CD14-positive monocyte (primary cell): ENCODE measurements around the gene TSPAN18. TPM values are rescaled to one million over a fixed set of nuclear protein-coding genes. Genes with fewer than 3 reads are reported as not detected.

Experiments
- DNase-seq, 3 donors: peaks; one replicate each; pipeline ENCODE4 v3.0.0-alpha.2; 2011 to 2022
- H2AFZ ChIP-seq: 2 replicates; pipeline ENCODE4 v1.6.0; 2012; ENCODE audit warnings: mild to moderate bottlenecking, low read depth, low read length, inconsistent platforms; ENCODE audit not compliant: insufficient read depth, poor library complexity, severe bottlenecking
- H3K27ac ChIP-seq, 2 donors: 1 replicate in 1 of 2; 2 replicates in 1 of 2; pipeline ENCODE4 v1.5.1; 2012 to 2013; ENCODE audit warnings: low read length in 2 of 2, control low read depth in 1 of 2, inconsistent platforms in 1 of 2, low read depth in 1 of 2, mild to moderate bottlenecking in 1 of 2
- H3K27me3 ChIP-seq, 2 donors: one replicate each; pipeline versions ENCODE4 v1.6.0 to v1.6.1; 2011 to 2013; ENCODE audit warnings: low read length in 2 of 2; ENCODE audit not compliant: control insufficient read depth in 2 of 2, insufficient read depth in 2 of 2
- H3K36me3 ChIP-seq, 2 donors: replicated peaks in 1 of 2; 1 replicate in 1 of 2; 2 replicates in 1 of 2; pipeline versions ENCODE4 v1.5.1 to v1.6.1; 2012 to 2013; ENCODE audit warnings: low read length in 2 of 2, control low read depth in 1 of 2, inconsistent platforms in 1 of 2, mild to moderate bottlenecking in 1 of 2; ENCODE audit not compliant: insufficient read depth in 2 of 2, control insufficient read depth in 1 of 2
- H3K4me1 ChIP-seq, 2 donors: 1 replicate in 1 of 2; 2 replicates in 1 of 2; pipeline versions ENCODE4 v1.5.1 to v1.6.1; 2012 to 2013; ENCODE audit warnings: low read length in 2 of 2, control low read depth in 1 of 2, inconsistent platforms in 1 of 2, mild to moderate bottlenecking in 1 of 2, moderate library complexity in 1 of 2; ENCODE audit not compliant: insufficient read depth in 2 of 2, control insufficient read depth in 1 of 2
- H3K4me2 ChIP-seq: replicated peaks from 2 replicates; pipeline ENCODE3; 2012; ENCODE audit warnings: low read length, moderate library complexity, mild to moderate bottlenecking; ENCODE audit not compliant: poor library complexity, severe bottlenecking; ENCODE audit errors: extremely low read depth
- H3K4me3 ChIP-seq, 3 experiments: fragments of 200-600 bp in 1 of 3; sonication (generic) in 1 of 3; replicated peaks in 1 of 3; 1 replicate in 2 of 3; 2 replicates in 1 of 3; pipeline ENCODE4 v1.5.1; 2011 to 2013; ENCODE audit warnings: low read length in 3 of 3, mild to moderate bottlenecking in 3 of 3, control low read depth in 2 of 3, low read depth in 2 of 3, inconsistent platforms in 1 of 3, moderate library complexity in 1 of 3
- H3K79me2 ChIP-seq: 2 replicates; pipeline ENCODE4 v1.6.0; 2012; ENCODE audit warnings: mild to moderate bottlenecking, control low read depth, inconsistent platforms, low read length, moderate library complexity; ENCODE audit not compliant: insufficient read depth
- H3K9ac ChIP-seq: 2 replicates; pipeline ENCODE4 v1.6.0; 2017; ENCODE audit warnings: low read length, mild to moderate bottlenecking; ENCODE audit not compliant: insufficient read depth, poor library complexity, severe bottlenecking
- H3K9me3 ChIP-seq, 2 donors: replicated peaks in 1 of 2; 1 replicate in 1 of 2; 2 replicates in 1 of 2; pipeline versions ENCODE4 v1.5.1 to v1.6.1; 2012 to 2013; ENCODE audit warnings: low read length in 2 of 2, control low read depth in 1 of 2; ENCODE audit not compliant: control insufficient read depth in 1 of 2, insufficient read depth in 1 of 2
- H4K20me1 ChIP-seq: 2 replicates; pipeline ENCODE4 v1.6.0; 2012; ENCODE audit warnings: mild to moderate bottlenecking, low read length, control low read depth, moderate library complexity; ENCODE audit not compliant: insufficient read depth
- H3K27ac Mint-ChIP-seq, 7 donors: one replicate each; pipeline ENCODE4 v1.8.0; 2020; ENCODE audit warnings: mild to moderate bottlenecking in 7 of 7, mixed read lengths in 7 of 7, moderate library complexity in 6 of 7, inconsistent platforms in 2 of 7
- H3K27me3 Mint-ChIP-seq, 3 donors: one replicate each; pipeline ENCODE4 v1.8.0; 2021 to 2022; ENCODE audit warnings: low read depth in 3 of 3, mild to moderate bottlenecking in 3 of 3, mixed read lengths in 3 of 3, moderate library complexity in 3 of 3, inconsistent platforms in 1 of 3
- H3K36me3 Mint-ChIP-seq, 2 donors: one replicate each; pipeline ENCODE4 v1.8.0; 2020; ENCODE audit warnings: mixed read lengths in 2 of 2, inconsistent platforms in 1 of 2, mild to moderate bottlenecking in 1 of 2
- H3K4me1 Mint-ChIP-seq: one replicate; pipeline ENCODE4 v1.8.0; 2020; ENCODE audit warnings: mild to moderate bottlenecking, mixed read lengths
- H3K4me3 Mint-ChIP-seq, 2 donors: one replicate each; pipeline ENCODE4 v1.8.0; 2020; ENCODE audit warnings: mild to moderate bottlenecking in 2 of 2, mixed read lengths in 2 of 2, moderate library complexity in 1 of 2
- H3K9me3 Mint-ChIP-seq, 7 donors: one replicate each; pipeline ENCODE4 v1.8.0; 2020 to 2022; ENCODE audit warnings: mixed read lengths in 7 of 7, mild to moderate bottlenecking in 6 of 7, moderate library complexity in 6 of 7, inconsistent platforms in 2 of 7
- CTCF ChIP-seq: fragments of 200-600 bp; IDR thresholded peaks from one replicate; pipeline ENCODE4 v1.8.0; 2022; ENCODE audit warnings: antibody characterized with exemption, mild to moderate bottlenecking
- WGBS: methylation state at CpG from one replicate; pipeline ENCODE4 v1.1.5; 2013; ENCODE audit warnings: missing lambda C conversion rate; ENCODE audit not compliant: insufficient coverage; 5-methylcytosine and 5-hydroxymethylcytosine counted together
- intact Hi-C, 2 donors: fragments of 100-400 bp; cut with micrococcal nuclease; formaldehyde crosslinking; loops; one replicate each; pipeline versions ENCODE4 v1.15.0 to v1.15.1; 2023
- polyA plus RNA-seq, 3 donors: library from polyadenylated mRNA; depleted of rRNA in 1 of 3; unstranded in 2 of 3; stranded (reverse) in 1 of 3; fragments of 300-500 nt in 2 of 3; fragments of >200 nt in 1 of 3; fragmentation: Illumina TruSeq in 2 of 3; gene quantifications; 1 replicate in 2 of 3; 2 replicates in 1 of 3; pipeline ENCODE4 v1.2.3, GENCODE V29; 2012 to 2021

TSPAN18 gene
- polyA plus RNA-seq, 3 donors, result not detected

- no peak for DNase-seq
- Histone ChIP-seq H4K20me1 (no peaks in the 10 kb centered on the region), H3K27ac (no peak overlapping the region), H3K4me1 (peaks cover 0 to 17% of the 10 kb centered on the region in 2 donors), H3K9ac (no peak overlapping the region), H3K4me3 (no peak overlapping the region), H3K4me2 (no peak overlapping the region), H3K36me3 (no peaks in the 10 kb centered on the region), H3K79me2 (no peaks in the 10 kb centered on the region), H3K27me3 (no peaks in the 10 kb centered on the region), H3K9me3 (peaks cover 0 to 4% of the 10 kb centered on the region in 2 donors), H2AFZ (no peak overlapping the region)
- 100% methylated on average over 1 of the region's 1 CpG for WGBS
- intact Hi-C loops, result no loop called here
- Mint-ChIP-seq H3K9me3 (peaks cover 10 to 18% (median 11%) of the 10 kb centered on the region in 7 donors), H3K4me3 (no peak overlapping the region), H3K4me1 (peaks cover 31% of the 10 kb centered on the region), H3K27me3 (peaks cover 6 to 9% (median 7%) of the 10 kb centered on the region in 3 donors), H3K27ac (peak overlapping the region in 1 of 7 donors; percentile 2), H3K36me3 (no peaks in the 10 kb centered on the region)
- no peak for TF ChIP-seq CTCF
Measured at GRCh38 chr11:44713022-44713421, 13.7 kb upstream of the TSPAN18 start.

- no peaks in the 10 kb centered on the region for H3K4me1 ChIP-seq
- WGBS, result 82% methylated on average over 4 of the region's 6 CpGs
- no peaks in the 10 kb centered on the region for H4K20me1 ChIP-seq
- H3K4me3 Mint-ChIP-seq, result no peak overlapping the region
- H3K27ac Mint-ChIP-seq, result no peak overlapping the region
- TF ChIP-seq CTCF, result no peak
- no peak overlapping the region for H3K27ac ChIP-seq
- no peak overlapping the region for H3K9ac ChIP-seq
- peaks cover 6% of the 10 kb centered on the region for H3K4me1 Mint-ChIP-seq
- intact Hi-C loops, result no loop called here
- H3K27me3 Mint-ChIP-seq, result peaks cover 5 to 10% (median 8%) of the 10 kb centered on the region in 3 donors
- no peaks in the 10 kb centered on the region for H3K36me3 ChIP-seq
- H2AFZ ChIP-seq, result no peak overlapping the region
- peaks cover 3 to 14% (median 7%) of the 10 kb centered on the region in 7 donors for H3K9me3 Mint-ChIP-seq
- DNase-seq, result no peak
- no peaks in the 10 kb centered on the region for H3K36me3 Mint-ChIP-seq
- H3K27me3 ChIP-seq, result no peaks in the 10 kb centered on the region
- no peak overlapping the region for H3K4me2 ChIP-seq
- H3K9me3 ChIP-seq, result peaks cover 0 to 4% of the 10 kb centered on the region in 2 donors
- no peaks in the 10 kb centered on the region for H3K79me2 ChIP-seq
- no peak overlapping the region for H3K4me3 ChIP-seq
Measured at GRCh38 chr11:44716256-44716655, 10.5 kb upstream of the TSPAN18 start.
